ENCODE results near the gene PRL. TPM values are rescaled to one million over a fixed set of nuclear protein-coding genes. Genes with fewer than 3 reads are reported as not detected.

Gene PRL
- total and polyA plus RNA-seq, 3 donors from 2014 or later: 0.63 to 2.4 TPM; not detected in 1

DNA sequence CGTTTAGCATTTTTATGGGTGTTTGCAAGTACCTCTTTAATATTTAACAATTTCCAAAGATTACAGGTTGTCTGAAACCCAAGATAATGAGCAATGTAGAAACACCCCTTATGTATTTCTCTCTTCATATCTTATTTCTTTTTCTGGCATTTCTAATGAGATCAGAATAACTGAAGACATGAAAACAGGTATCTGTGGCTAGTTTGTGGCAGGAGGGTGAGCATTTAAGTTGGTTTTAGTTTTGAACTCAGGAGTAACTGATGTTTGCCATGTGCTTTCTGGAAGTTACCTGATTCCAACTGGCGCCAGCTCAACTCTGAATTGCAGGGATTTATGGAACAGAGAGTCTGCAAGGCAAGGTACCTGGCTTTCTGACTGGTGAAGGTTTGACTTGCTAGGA lies 35.4 kb upstream of the PRL start:
- no peaks in the 10 kb centered on the region for H3K9me3 ChIP-seq
- H3K27me3 ChIP-seq: no peaks in the 10 kb centered on the region
- H3K27ac ChIP-seq: no peak overlapping the region
- no peak for DNase-seq
- intact Hi-C loops (cut with DNase I; ENCODE audit: low total_unique reads): no loop called here
- TF ChIP-seq, protein P1, sequence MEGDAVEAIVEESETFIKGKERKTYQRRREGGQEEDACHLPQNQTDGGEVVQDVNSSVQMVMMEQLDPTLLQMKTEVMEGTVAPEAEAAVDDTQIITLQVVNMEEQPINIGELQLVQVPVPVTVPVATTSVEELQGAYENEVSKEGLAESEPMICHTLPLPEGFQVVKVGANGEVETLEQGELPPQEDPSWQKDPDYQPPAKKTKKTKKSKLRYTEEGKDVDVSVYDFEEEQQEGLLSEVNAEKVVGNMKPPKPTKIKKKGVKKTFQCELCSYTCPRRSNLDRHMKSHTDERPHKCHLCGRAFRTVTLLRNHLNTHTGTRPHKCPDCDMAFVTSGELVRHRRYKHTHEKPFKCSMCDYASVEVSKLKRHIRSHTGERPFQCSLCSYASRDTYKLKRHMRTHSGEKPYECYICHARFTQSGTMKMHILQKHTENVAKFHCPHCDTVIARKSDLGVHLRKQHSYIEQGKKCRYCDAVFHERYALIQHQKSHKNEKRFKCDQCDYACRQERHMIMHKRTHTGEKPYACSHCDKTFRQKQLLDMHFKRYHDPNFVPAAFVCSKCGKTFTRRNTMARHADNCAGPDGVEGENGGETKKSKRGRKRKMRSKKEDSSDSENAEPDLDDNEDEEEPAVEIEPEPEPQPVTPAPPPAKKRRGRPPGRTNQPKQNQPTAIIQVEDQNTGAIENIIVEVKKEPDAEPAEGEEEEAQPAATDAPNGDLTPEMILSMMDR (IDR thresholded peaks at IDR 0.05): no peak
- no peak for TF ChIP-seq POLR2A (IDR thresholded peaks at IDR 0.05)
- no peaks in the 10 kb centered on the region for H3K36me3 ChIP-seq (ENCODE audit: low read depth, missing control alignments)
- H3K4me3 ChIP-seq: no peak overlapping the region
- 88 to 96% methylated on average over 2 of the region's 2 CpGs for WGBS, 2 donors
- no peaks in the 10 kb centered on the region for H3K4me1 ChIP-seq

- Histone ChIP-seq H3K4me1 (no peaks in the 10 kb centered on the region), H3K4me3 (no peak overlapping the region), H3K27me3 (no peaks in the 10 kb centered on the region), H3K36me3 (ENCODE audit: low read depth, missing control alignments) (no peaks in the 10 kb centered on the region), H3K9me3 (no peaks in the 10 kb centered on the region), H3K27ac (no peak overlapping the region)
- intact Hi-C loops (cut with DNase I; ENCODE audit: low total_unique reads): no loop called here
- TF ChIP-seq, protein P1 (IDR thresholded peaks at IDR 0.05): no peak
- no peak for TF ChIP-seq POLR2A (IDR thresholded peaks at IDR 0.05)
- no peak for DNase-seq
- WGBS, 2 donors: 77 to 85% methylated on average over 4 of the region's 4 CpGs
These were observed 34.1 kb upstream of the PRL start for GRCh38 chr6:22330941-22331340.

DNA sequence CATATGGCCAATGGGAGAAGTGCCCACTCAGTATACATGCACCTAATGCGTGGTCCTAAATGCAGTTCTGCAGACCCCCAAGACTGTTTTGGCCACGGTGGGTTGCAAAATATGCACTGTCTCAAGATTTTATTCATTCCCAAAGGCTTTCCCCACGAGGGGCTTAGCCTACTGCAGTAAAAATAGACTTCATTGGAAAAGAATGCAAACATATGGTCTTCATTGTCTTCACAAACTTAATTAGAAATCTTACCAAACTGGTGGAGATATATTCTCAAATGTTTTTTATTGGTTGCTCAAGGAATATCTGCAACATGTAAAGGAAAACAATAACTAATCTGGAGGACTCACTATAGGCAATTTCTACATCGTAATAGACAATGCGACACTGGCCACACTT lies 31.6 kb upstream of the PRL start:
- Histone ChIP-seq H3K36me3 (ENCODE audit: low read depth, missing control alignments) (no peaks in the 10 kb centered on the region), H3K4me3 (no peak overlapping the region), H3K27ac (no peak overlapping the region), H3K9me3 (no peaks in the 10 kb centered on the region), H3K27me3 (no peaks in the 10 kb centered on the region), H3K4me1 (no peaks in the 10 kb centered on the region)
- intact Hi-C loops (cut with DNase I; ENCODE audit: low total_unique reads): no loop called here
- 81 to 84% methylated on average over 5 of the region's 5 CpGs for WGBS, 2 donors
- DNase-seq: no peak
- no peak for TF ChIP-seq POLR2A (IDR thresholded peaks at IDR 0.05)
- TF ChIP-seq, protein P1 (IDR thresholded peaks at IDR 0.05): no peak

- no peak for DNase-seq
- Histone ChIP-seq H3K9me3 (no peaks in the 10 kb centered on the region), H3K27ac (no peak overlapping the region), H3K4me3 (no peak overlapping the region), H3K36me3 (ENCODE audit: low read depth, missing control alignments) (no peaks in the 10 kb centered on the region), H3K27me3 (no peaks in the 10 kb centered on the region), H3K4me1 (no peaks in the 10 kb centered on the region)
- WGBS, 2 donors: 93 to 95% methylated on average over 2 of the region's 2 CpGs
- intact Hi-C loops (cut with DNase I; ENCODE audit: low total_unique reads): no loop called here
- TF ChIP-seq, protein P1 (IDR thresholded peaks at IDR 0.05): no peak
- TF ChIP-seq POLR2A (IDR thresholded peaks at IDR 0.05): no peak
These were observed 31.0 kb upstream of the PRL start for GRCh38 chr6:22327881-22328280.

GRCh38 chr6:22326500-22326899 lies 29.7 kb upstream of the PRL start:
- Histone ChIP-seq H3K4me1 (no peaks in the 10 kb centered on the region), H3K36me3 (ENCODE audit: low read depth, missing control alignments) (no peaks in the 10 kb centered on the region), H3K27ac (no peak overlapping the region), H3K9me3 (no peaks in the 10 kb centered on the region), H3K4me3 (no peak overlapping the region), H3K27me3 (no peaks in the 10 kb centered on the region)
- TF ChIP-seq, protein P1 (IDR thresholded peaks at IDR 0.05): no peak
- TF ChIP-seq POLR2A (IDR thresholded peaks at IDR 0.05): no peak
- 88 to 93% methylated on average over 6 of the region's 6 CpGs for WGBS, 2 donors
- DNase-seq: no peak
- intact Hi-C loops (cut with DNase I; ENCODE audit: low total_unique reads): no loop called here
